CD14-positive monocyte (primary cell): ENCODE data around the gene MXI1. TPM values are rescaled to one million over a fixed set of nuclear protein-coding genes. Genes with fewer than 3 reads are reported as not detected.

Experiments used
- DNase-seq, 3 donors: peaks; one replicate each; pipeline ENCODE4 v3.0.0-alpha.2; 2011 to 2022
- H2AFZ ChIP-seq: 2 replicates; pipeline ENCODE4 v1.6.0; 2012; ENCODE audit warnings: mild to moderate bottlenecking, low read depth, low read length, inconsistent platforms; ENCODE audit not compliant: insufficient read depth, poor library complexity, severe bottlenecking
- H3K27ac ChIP-seq, 2 donors: 1 replicate in 1 of 2; 2 replicates in 1 of 2; pipeline ENCODE4 v1.5.1; 2012 to 2013; ENCODE audit warnings: low read length in 2 of 2, control low read depth in 1 of 2, inconsistent platforms in 1 of 2, low read depth in 1 of 2, mild to moderate bottlenecking in 1 of 2
- H3K27me3 ChIP-seq, 2 donors: one replicate each; pipeline versions ENCODE4 v1.6.0 to v1.6.1; 2011 to 2013; ENCODE audit warnings: low read length in 2 of 2; ENCODE audit not compliant: control insufficient read depth in 2 of 2, insufficient read depth in 2 of 2
- H3K36me3 ChIP-seq, 2 donors: replicated peaks in 1 of 2; 1 replicate in 1 of 2; 2 replicates in 1 of 2; pipeline versions ENCODE4 v1.5.1 to v1.6.1; 2012 to 2013; ENCODE audit warnings: low read length in 2 of 2, control low read depth in 1 of 2, inconsistent platforms in 1 of 2, mild to moderate bottlenecking in 1 of 2; ENCODE audit not compliant: insufficient read depth in 2 of 2, control insufficient read depth in 1 of 2
- H3K4me1 ChIP-seq, 2 donors: 1 replicate in 1 of 2; 2 replicates in 1 of 2; pipeline versions ENCODE4 v1.5.1 to v1.6.1; 2012 to 2013; ENCODE audit warnings: low read length in 2 of 2, control low read depth in 1 of 2, inconsistent platforms in 1 of 2, mild to moderate bottlenecking in 1 of 2, moderate library complexity in 1 of 2; ENCODE audit not compliant: insufficient read depth in 2 of 2, control insufficient read depth in 1 of 2
- H3K4me2 ChIP-seq: replicated peaks from 2 replicates; pipeline ENCODE3; 2012; ENCODE audit warnings: low read length, moderate library complexity, mild to moderate bottlenecking; ENCODE audit not compliant: poor library complexity, severe bottlenecking; ENCODE audit errors: extremely low read depth
- H3K4me3 ChIP-seq, 3 experiments: fragments of 200-600 bp in 1 of 3; sonication (generic) in 1 of 3; replicated peaks in 1 of 3; 1 replicate in 2 of 3; 2 replicates in 1 of 3; pipeline ENCODE4 v1.5.1; 2011 to 2013; ENCODE audit warnings: low read length in 3 of 3, mild to moderate bottlenecking in 3 of 3, control low read depth in 2 of 3, low read depth in 2 of 3, inconsistent platforms in 1 of 3, moderate library complexity in 1 of 3
- H3K79me2 ChIP-seq: 2 replicates; pipeline ENCODE4 v1.6.0; 2012; ENCODE audit warnings: mild to moderate bottlenecking, control low read depth, inconsistent platforms, low read length, moderate library complexity; ENCODE audit not compliant: insufficient read depth
- H3K9ac ChIP-seq: 2 replicates; pipeline ENCODE4 v1.6.0; 2017; ENCODE audit warnings: low read length, mild to moderate bottlenecking; ENCODE audit not compliant: insufficient read depth, poor library complexity, severe bottlenecking
- H3K9me3 ChIP-seq, 2 donors: replicated peaks in 1 of 2; 1 replicate in 1 of 2; 2 replicates in 1 of 2; pipeline versions ENCODE4 v1.5.1 to v1.6.1; 2012 to 2013; ENCODE audit warnings: low read length in 2 of 2, control low read depth in 1 of 2; ENCODE audit not compliant: control insufficient read depth in 1 of 2, insufficient read depth in 1 of 2
- H4K20me1 ChIP-seq: 2 replicates; pipeline ENCODE4 v1.6.0; 2012; ENCODE audit warnings: mild to moderate bottlenecking, low read length, control low read depth, moderate library complexity; ENCODE audit not compliant: insufficient read depth
- H3K27ac Mint-ChIP-seq, 7 donors: one replicate each; pipeline ENCODE4 v1.8.0; 2020; ENCODE audit warnings: mild to moderate bottlenecking in 7 of 7, mixed read lengths in 7 of 7, moderate library complexity in 6 of 7, inconsistent platforms in 2 of 7
- H3K27me3 Mint-ChIP-seq, 3 donors: one replicate each; pipeline ENCODE4 v1.8.0; 2021 to 2022; ENCODE audit warnings: low read depth in 3 of 3, mild to moderate bottlenecking in 3 of 3, mixed read lengths in 3 of 3, moderate library complexity in 3 of 3, inconsistent platforms in 1 of 3
- H3K36me3 Mint-ChIP-seq, 2 donors: one replicate each; pipeline ENCODE4 v1.8.0; 2020; ENCODE audit warnings: mixed read lengths in 2 of 2, inconsistent platforms in 1 of 2, mild to moderate bottlenecking in 1 of 2
- H3K4me1 Mint-ChIP-seq: one replicate; pipeline ENCODE4 v1.8.0; 2020; ENCODE audit warnings: mild to moderate bottlenecking, mixed read lengths
- H3K4me3 Mint-ChIP-seq, 2 donors: one replicate each; pipeline ENCODE4 v1.8.0; 2020; ENCODE audit warnings: mild to moderate bottlenecking in 2 of 2, mixed read lengths in 2 of 2, moderate library complexity in 1 of 2
- H3K9me3 Mint-ChIP-seq, 7 donors: one replicate each; pipeline ENCODE4 v1.8.0; 2020 to 2022; ENCODE audit warnings: mixed read lengths in 7 of 7, mild to moderate bottlenecking in 6 of 7, moderate library complexity in 6 of 7, inconsistent platforms in 2 of 7
- CTCF ChIP-seq: fragments of 200-600 bp; IDR thresholded peaks from one replicate; pipeline ENCODE4 v1.8.0; 2022; ENCODE audit warnings: antibody characterized with exemption, mild to moderate bottlenecking
- WGBS: methylation state at CpG from one replicate; pipeline ENCODE4 v1.1.5; 2013; ENCODE audit warnings: missing lambda C conversion rate; ENCODE audit not compliant: insufficient coverage; 5-methylcytosine and 5-hydroxymethylcytosine counted together
- intact Hi-C, 2 donors: fragments of 100-400 bp; cut with micrococcal nuclease; formaldehyde crosslinking; loops; one replicate each; pipeline versions ENCODE4 v1.15.0 to v1.15.1; 2023
- polyA plus RNA-seq, 3 donors: library from polyadenylated mRNA; depleted of rRNA in 1 of 3; unstranded in 2 of 3; stranded (reverse) in 1 of 3; fragments of 300-500 nt in 2 of 3; fragments of >200 nt in 1 of 3; fragmentation: Illumina TruSeq in 2 of 3; gene quantifications; 1 replicate in 2 of 3; 2 replicates in 1 of 3; pipeline ENCODE4 v1.2.3, GENCODE V29; 2012 to 2021

Gene MXI1
- polyA plus RNA-seq, 3 donors = 13.1 to 25.7 (median 21.6) TPM

GRCh38 chr10:110324201-110324804 lies 116.9 kb downstream of the MXI1 start:
- Histone ChIP-seq H3K27me3 (no peaks in the 10 kb centered on the region), H4K20me1 (no peaks in the 10 kb centered on the region), H3K27ac (no peak overlapping the region), H2AFZ (no peak overlapping the region), H3K9ac (no peak overlapping the region), H3K4me3 (no peak overlapping the region), H3K4me1 (no peaks in the 10 kb centered on the region), H3K36me3 (no peaks in the 10 kb centered on the region), H3K4me2 (no peak overlapping the region), H3K9me3 (peaks cover 0 to 2% of the 10 kb centered on the region in 2 donors), H3K79me2 (no peaks in the 10 kb centered on the region)
- WGBS = 100% methylated on average over 1 of the region's 5 CpGs
- no peak for DNase-seq
- Mint-ChIP-seq H3K9me3 (peaks cover 0 to 16% (median 11%) of the 10 kb centered on the region in 7 donors), H3K4me1 (peaks cover 1% of the 10 kb centered on the region), H3K4me3 (no peak overlapping the region), H3K27ac (no peak overlapping the region), H3K36me3 (no peaks in the 10 kb centered on the region), H3K27me3 (peaks cover 0 to 4% (median 0%) of the 10 kb centered on the region in 3 donors)
- no peak for TF ChIP-seq CTCF
- intact Hi-C loops = no loop called here

GRCh38 chr10:110324805-110325280 lies 117.4 kb downstream of the MXI1 start:
- Histone ChIP-seq H3K9me3 (peaks cover 0 to 7% of the 10 kb centered on the region in 2 donors), H3K4me3 (no peak overlapping the region), H3K4me2 (no peak overlapping the region), H3K9ac (no peak overlapping the region), H2AFZ (no peak overlapping the region), H3K36me3 (no peaks in the 10 kb centered on the region), H4K20me1 (no peaks in the 10 kb centered on the region), H3K27me3 (no peaks in the 10 kb centered on the region), H3K79me2 (no peaks in the 10 kb centered on the region), H3K4me1 (no peaks in the 10 kb centered on the region), H3K27ac (no peak overlapping the region)
- Mint-ChIP-seq H3K27ac (no peak overlapping the region), H3K27me3 (peaks cover 0 to 4% (median 0%) of the 10 kb centered on the region in 3 donors), H3K9me3 (peaks cover 2 to 21% (median 16%) of the 10 kb centered on the region in 7 donors), H3K4me3 (no peak overlapping the region), H3K36me3 (no peaks in the 10 kb centered on the region), H3K4me1 (peaks cover 1% of the 10 kb centered on the region)
- DNase-seq = peak in 1 of 3 donors; percentile 25
- TF ChIP-seq CTCF = no peak
- intact Hi-C loops = no loop called here
- 60% methylated on average over 1 of the region's 3 CpGs for WGBS
